Panc1 (cell line): ENCODE results near the gene EPHB2. TPM values are rescaled to one million over a fixed set of nuclear protein-coding genes. Genes with fewer than 3 reads are reported as not detected.

Source experiments
- ATAC-seq: fragments of 200-7000 bp; cut with Tn5 transposase; 2 replicates; pipeline ENCODE4 v1.9.1; 2020; ENCODE audit warnings: mild to moderate bottlenecking, moderate library complexity
- BruUV-seq: library from RNA; stranded (reverse); fragments of 400-500 nt; replicated peaks from 2 replicates; lab custom pipeline; 2021; lab: Mats Ljungman, UMichigan
- CTCF ChIA-PET: fragments of 300-600 bp; sonication (Branson Sonifier 250); formaldehyde crosslinking; loops from one replicate; lab custom pipeline; 2022; ENCODE audit warnings: antibody characterized with exemption; lab: Charles Lee
- POLR2A ChIA-PET: fragments of 300-600 bp; sonication (Branson Sonifier 250); formaldehyde crosslinking; loops from one replicate; lab custom pipeline; 2022; ENCODE audit warnings: antibody characterized with exemption; lab: Charles Lee
- DNase-seq: peaks from one replicate; pipeline ENCODE4 v3.0.0-alpha.2; 2010; ENCODE audit warnings: low read depth, low spot score
- H3K27ac ChIP-seq: 2 replicates; pipeline ENCODE4 v1.5.1; 2011; ENCODE audit warnings: mild to moderate bottlenecking, low read length, inconsistent platforms
- H3K27me3 ChIP-seq: fragments of 200-500 bp; sonication (Bioruptor generic); 2 replicates; pipeline ENCODE4 v1.6.0; 2014; ENCODE audit warnings: low read length, inconsistent platforms; ENCODE audit not compliant: control insufficient read depth, insufficient read depth
- H3K36me3 ChIP-seq: fragments of 200-500 bp; sonication (Bioruptor generic); 2 replicates; pipeline ENCODE4 v1.5.1; 2014; ENCODE audit warnings: inconsistent platforms, mild to moderate bottlenecking, low read length, moderate library complexity; ENCODE audit not compliant: control insufficient read depth, insufficient read depth
- H3K4me1 ChIP-seq: 2 replicates; pipeline ENCODE4 v1.5.1; 2011; ENCODE audit warnings: inconsistent platforms, mild to moderate bottlenecking, low read length, moderate library complexity; ENCODE audit not compliant: control insufficient read depth, insufficient read depth
- H3K4me3 ChIP-seq, 2 experiments: 2 replicates each; pipeline ENCODE4 v1.5.1; 2011 to 2012; ENCODE audit warnings: low read depth in 2 of 2, low read length in 2 of 2, mild to moderate bottlenecking in 2 of 2, inconsistent platforms in 1 of 2, moderate library complexity in 1 of 2
- H3K9me3 ChIP-seq: fragments of 200-500 bp; sonication (Bioruptor generic); 2 replicates; pipeline ENCODE4 v1.5.1; 2014; ENCODE audit warnings: low read depth, mild to moderate bottlenecking, inconsistent platforms, low read length, moderate library complexity; ENCODE audit not compliant: control insufficient read depth, insufficient read depth
- CTCF ChIP-seq: fragments of 450-650 bp; IDR thresholded peaks from 2 replicates; pipeline ENCODE4 v1.5.1; 2017; ENCODE audit warnings: mild to moderate bottlenecking
- POLR2AphosphoS5 ChIP-seq: IDR thresholded peaks from 2 replicates; pipeline ENCODE4 v1.6.1; 2012; ENCODE audit warnings: mild to moderate bottlenecking, low read depth, low read length, moderate library complexity
- REST ChIP-seq, 2 experiments: IDR thresholded peaks; 2 replicates each; pipeline ENCODE4 v1.6.1; 2011 to 2012; ENCODE audit warnings: low read depth in 2 of 2, control low read depth in 1 of 2, low read length in 1 of 2, mild to moderate bottlenecking in 1 of 2, moderate library complexity in 1 of 2; ENCODE audit not compliant: insufficient read depth in 1 of 2
- SIN3A ChIP-seq: IDR thresholded peaks from 2 replicates; pipeline ENCODE4 v1.6.1; 2012; ENCODE audit warnings: low read depth, mild to moderate bottlenecking, low read length, moderate library complexity, borderline replicate concordance; ENCODE audit not compliant: insufficient read depth
- TCF7L2 ChIP-seq: IDR thresholded peaks from 2 replicates; pipeline ENCODE4 v1.6.1; 2011; ENCODE audit warnings: mild to moderate bottlenecking, low read depth, low read length, inconsistent platforms
- in situ Hi-C: cut with HindIII; loops from 2 replicates; pipeline ENCODE4 v1.10.0; 2016; ENCODE audit warnings: low sequenced_read_pairs, low pct_unique_long_range_greater_than_20kb
- intact Hi-C: fragments of 100-400 bp; cut with micrococcal nuclease; formaldehyde crosslinking; loops from one replicate; pipeline ENCODE4 v1.10.0; 2022; ENCODE audit not compliant: unreplicated experiment
- total RNA-seq: library from RNA; stranded (reverse); gene quantifications from one replicate; pipeline ENCODE4 v1.2.1, GENCODE V29; 2021; ENCODE audit not compliant: unreplicated experiment

The EPHB2 gene
- total RNA-seq, 1 experiment from 2014 or later: 29.0 TPM

- Histone ChIP-seq H3K4me3 (no peak overlapping the region), H3K36me3 (no peaks in the 10 kb centered on the region), H3K27me3 (no peaks in the 10 kb centered on the region), H3K4me1 (no peaks in the 10 kb centered on the region), H3K27ac (no peak overlapping the region), H3K9me3 (peaks cover 3% of the 10 kb centered on the region; the same call in 1 of the 2 replicates)
- intact Hi-C loops (loop anchor here (5.0 kb wide), 1 partner anchor 261 kb away; no protein-coding TSS in a partner anchor), in situ Hi-C loops (no loop called here)
- CTCF ChIA-PET: interaction anchor here (0.5 to 0.7 kb wide), 2 partner anchors 104 to 132 kb away, joined by 4 to 10 read pairs; no protein-coding TSS in a partner anchor
- no peak for TF ChIP-seq CTCF
- no peak for TF ChIP-seq SIN3A
- no peak for TF ChIP-seq TCF7L2
- TF ChIP-seq REST (IDR thresholded peaks at IDR 0.05; ENCODE audit: insufficient read depth in 1 of 2, low read depth in 2 of 2, low read length in 1 of 2): no peak
- no peak for TF ChIP-seq POLR2AphosphoS5
- no peak for ATAC-seq
- BruUV-seq: no TSS peak
- DNase-seq: no peak
- POLR2A ChIA-PET: no interaction called here
Measured at GRCh38 chr1:22932803-22933470, 222.3 kb downstream of the EPHB2 start.

GRCh38 chr1:22935433-22935832, 224.8 kb downstream of the EPHB2 start:
- Histone ChIP-seq H3K36me3 (no peaks in the 10 kb centered on the region), H3K9me3 (peaks cover 6% of the 10 kb centered on the region; the same call in 1 of the 2 replicates), H3K4me3 (no peak overlapping the region), H3K4me1 (no peaks in the 10 kb centered on the region), H3K27me3 (no peaks in the 10 kb centered on the region), H3K27ac (no peak overlapping the region)
- no TSS peak for BruUV-seq
- TF ChIP-seq TCF7L2 (no peak), POLR2AphosphoS5 (no peak), CTCF (no peak), REST (IDR thresholded peaks at IDR 0.05; ENCODE audit: insufficient read depth in 1 of 2, low read depth in 2 of 2, low read length in 1 of 2) (no peak), SIN3A (no peak)
- ATAC-seq (no peak), DNase-seq (no peak)
- in situ Hi-C loops (no loop called here), intact Hi-C loops (no loop called here)
- ChIA-PET POLR2A (no interaction called here), CTCF (no interaction called here)
